ENCODE results near the gene MTMR12. TPM values are rescaled to one million over a fixed set of nuclear protein-coding genes. Genes with fewer than 3 reads are reported as not detected.

MTMR12 gene
- total and polyA plus RNA-seq, 2 of the 13 experiments (the other 11 are each of a cell fraction or from before 2014, with no cell fraction given), result 23.4 to 36.6 TPM

- 96% methylated on average over 2 of the region's 2 CpGs for WGBS (ENCODE audit: low lambda C conversion rate)
- peaks cover 0 to 28% of the 10 kb centered on the region in 2 experiments; a peak in 4 of 5 replicates for H3K36me3 ChIP-seq (replicated peaks in 1 of 2; ENCODE audit: control insufficient read depth in 1 of 2, insufficient read depth in 2 of 2, low read length in 2 of 2)
- ATAC-seq, result no peak
Observed at GRCh38 chr5:32301891-32302290, 10.8 kb downstream of the MTMR12 start.

GRCh38 chr5:32299059-32299677 is 13.6 kb downstream of the MTMR12 start:
- no peak for DNase-seq (ENCODE audit: low spot score)
- in situ Hi-C loops (cut with HindIII; ENCODE audit: extremely low pct_ligation_motif_present, low pct_unique_long_range_greater_than_20kb), result no loop called here
- peaks cover 5 to 45% of the 10 kb centered on the region in 2 experiments for H3K36me3 ChIP-seq (replicated peaks in 1 of 2; ENCODE audit: control insufficient read depth in 1 of 2, insufficient read depth in 2 of 2, low read length in 2 of 2)
- no peak overlapping the region for H2AFZ ChIP-seq (ENCODE audit: low read length)
- WGBS (ENCODE audit: low lambda C conversion rate), result 95% methylated on average over 4 of the region's 4 CpGs
- peaks cover 93% of the 10 kb centered on the region for H3K79me2 ChIP-seq (ENCODE audit: insufficient read depth, low read length)
- no peak overlapping the region for H3K4me3 ChIP-seq (replicated peaks in 1 of 3; ENCODE audit: insufficient read depth in 1 of 3, low read depth in 2 of 3, low read length in 3 of 3)
- peaks cover 31% of the 10 kb centered on the region for H4K20me1 ChIP-seq (ENCODE audit: insufficient read depth, low read length)
- no peak; the same call in 2 of the 3 replicates for ATAC-seq
- H3K27ac ChIP-seq (ENCODE audit: extremely low read length, insufficient read depth, low read length), result no peak overlapping the region
- BruUV-seq (replicated peaks), result no TSS peak
- H3K4me1 ChIP-seq (ENCODE audit: insufficient read depth, low read length), result peaks cover 48% of the 10 kb centered on the region
- no peak for FAIRE-seq
- no peak overlapping the region for H3K4me2 ChIP-seq (ENCODE audit: low read depth, low read length)
- H3K9me3 ChIP-seq (ENCODE audit: low read length), result no peaks in the 10 kb centered on the region
- POLR2A ChIA-PET, result interaction anchor here (0.9 to 1.3 kb wide), 3 partner anchors 14 to 24 kb away, joined by 3 to 5 read pairs (median 3); partner anchors contain the start of gene MTMR12
- H3K27me3 ChIP-seq (ENCODE audit: control insufficient read depth in 1 of 2, insufficient read depth in 2 of 2, low read length in 2 of 2), result no peaks in the 10 kb centered on the region
- intact Hi-C loops (cut with micrococcal nuclease; ENCODE audit: unreplicated experiment), result no loop called here
- CTCF ChIA-PET (ENCODE audit: low intra/inter-chr PET ratio, low total read pairs), result no interaction called here
- H3K9ac ChIP-seq (ENCODE audit: insufficient read depth, low read depth, low read length), result no peak overlapping the region
- TF ChIP-seq POGZ (CRISPR knock-in tag; IDR thresholded peaks at IDR 0.05), result no peak
- TF ChIP-seq ZNF678 (CRISPR knock-in tag; IDR thresholded peaks at IDR 0.05), result no peak
- TF ChIP-seq ZMYM3 (CRISPR knock-in tag; IDR thresholded peaks at IDR 0.05), result peak; percentile 51; the same call in 1 of the 2 replicates
- TF ChIP-seq U2AF1 (optimal IDR thresholded peaks at IDR 0.05; ENCODE audit: low read depth, low read length), result no peak
- TF ChIP-seq ZBTB8A (CRISPR knock-in tag; IDR thresholded peaks at IDR 0.05; ENCODE audit: borderline replicate concordance, low read depth), result no peak
- peak; percentile 91 for TF ChIP-seq ZNF629 (CRISPR knock-in tag; conservative IDR thresholded peaks at IDR 0.05)
- TF ChIP-seq ZBTB3 (CRISPR knock-in tag; IDR thresholded peaks at IDR 0.05; ENCODE audit: borderline replicate concordance, low read depth), result no peak
- TF ChIP-seq SP5 (CRISPR knock-in tag; IDR thresholded peaks at IDR 0.05; ENCODE audit: borderline replicate concordance, low read depth), result no peak
- TF ChIP-seq ZNF615 (CRISPR knock-in tag; IDR thresholded peaks at IDR 0.05; ENCODE audit: borderline replicate concordance), result no peak
- TF ChIP-seq ZNF703 (CRISPR knock-in tag; IDR thresholded peaks at IDR 0.05; ENCODE audit: borderline replicate concordance), result no peak
- no peak for TF ChIP-seq MTF1 (CRISPR knock-in tag; IDR thresholded peaks at IDR 0.05)
- TF ChIP-seq ATAD3A (CRISPR knock-in tag; IDR thresholded peaks at IDR 0.05), result no peak
- no peak for TF ChIP-seq ZNF264 (CRISPR knock-in tag; IDR thresholded peaks at IDR 0.05)
- TF ChIP-seq CENPT (CRISPR knock-in tag; IDR thresholded peaks at IDR 0.05; ENCODE audit: low read depth), result no peak

More at GRCh38 chr5:32301891-32302290, 10.8 kb downstream of the MTMR12 start:
- Histone ChIP-seq H3K4me2 (ENCODE audit: low read depth, low read length) (no peak overlapping the region), H3K9ac (ENCODE audit: insufficient read depth, low read depth, low read length) (no peak overlapping the region), H3K27me3 (ENCODE audit: control insufficient read depth in 1 of 2, insufficient read depth in 2 of 2, low read length in 2 of 2) (no peaks in the 10 kb centered on the region), H3K79me2 (ENCODE audit: insufficient read depth, low read length) (peaks cover 94% of the 10 kb centered on the region), H3K4me3 (replicated peaks in 1 of 3; ENCODE audit: insufficient read depth in 1 of 3, low read depth in 2 of 3, low read length in 3 of 3) (no peak overlapping the region), H3K27ac (ENCODE audit: extremely low read length, insufficient read depth, low read length) (no peak overlapping the region), H2AFZ (ENCODE audit: low read length) (no peak overlapping the region), H3K9me3 (ENCODE audit: low read length) (no peaks in the 10 kb centered on the region), H3K4me1 (ENCODE audit: insufficient read depth, low read length) (peaks cover 59% of the 10 kb centered on the region), H4K20me1 (ENCODE audit: insufficient read depth, low read length) (peaks cover 38% of the 10 kb centered on the region)
- in situ Hi-C loops (cut with HindIII; ENCODE audit: extremely low pct_ligation_motif_present, low pct_unique_long_range_greater_than_20kb) (no loop called here), intact Hi-C loops (cut with micrococcal nuclease; ENCODE audit: unreplicated experiment) (no loop called here)
- TF ChIP-seq AHR (CRISPR knock-in tag; IDR thresholded peaks at IDR 0.05) (no peak), ESRRA (CRISPR knock-in tag; IDR thresholded peaks at IDR 0.05; ENCODE audit: low read depth) (no peak), SOX13 (IDR thresholded peaks at IDR 0.05) (no peak), SOX13 (CRISPR knock-in tag; conservative IDR thresholded peaks at IDR 0.05 in 1 of 2, IDR thresholded peaks at IDR 0.05 in 1 of 2) (no peak), ZNF607 (CRISPR knock-in tag; IDR thresholded peaks at IDR 0.05; ENCODE audit: borderline replicate concordance) (no peak), NCOA5 (CRISPR knock-in tag; IDR thresholded peaks at IDR 0.05) (no peak), TMF1 (CRISPR knock-in tag; IDR thresholded peaks at IDR 0.05; ENCODE audit: low read depth) (no peak), REPIN1 (CRISPR knock-in tag; IDR thresholded peaks at IDR 0.05; ENCODE audit: borderline replicate concordance, low read depth) (no peak), KLF15 (CRISPR knock-in tag; IDR thresholded peaks at IDR 0.05; ENCODE audit: borderline replicate concordance) (no peak), KLF12 (CRISPR knock-in tag; IDR thresholded peaks at IDR 0.05; ENCODE audit: borderline replicate concordance) (no peak), PAWR (CRISPR knock-in tag; IDR thresholded peaks at IDR 0.05; ENCODE audit: borderline replicate concordance) (no peak), EP300 (IDR thresholded peaks at IDR 0.05; ENCODE audit: low read depth in 2 of 2, low read length in 2 of 2) (no peak), EP300 (CRISPR knock-in tag; IDR thresholded peaks at IDR 0.05; ENCODE audit: borderline replicate concordance) (no peak), ZNF256 (CRISPR knock-in tag; conservative IDR thresholded peaks at IDR 0.05) (no peak)
- ChIA-PET POLR2A (no interaction called here), CTCF (ENCODE audit: low intra/inter-chr PET ratio, low total read pairs) (no interaction called here)
- BruUV-seq (replicated peaks), result no TSS peak
- DNase-seq (ENCODE audit: low spot score) (no peak), FAIRE-seq (no peak)

All from HepG2 (cell line).